Ovary (tissue), 9 donors: ENCODE results near the gene FAM222A. TPM values are rescaled to one million over a fixed set of nuclear protein-coding genes. Genes with fewer than 3 reads are reported as not detected.

Experiments used
- DNase-seq, 5 donors: peaks; one replicate each; pipeline ENCODE4 v3.0.0-alpha.2; 2019 to 2020
- H3K27ac ChIP-seq, 2 donors: fragments of 200-600 bp; one replicate each; pipeline versions ENCODE4 v1.5.1 to v1.8.0; 2019 to 2022
- H3K27me3 ChIP-seq: fragments of 200-600 bp; one replicate; pipeline ENCODE4 v1.8.0; 2022
- H3K36me3 ChIP-seq: fragments of 200-600 bp; sonication (generic); one replicate; pipeline ENCODE4 v1.5.1; 2019
- H3K4me1 ChIP-seq: one replicate; pipeline ENCODE4 v1.8.1; 2013; ENCODE audit warnings: mild to moderate bottlenecking, moderate library complexity; ENCODE audit not compliant: insufficient read depth
- H3K4me3 ChIP-seq: fragments of 200-600 bp; sonication (generic); one replicate; pipeline ENCODE4 v1.5.1; 2017
- H3K9me3 ChIP-seq, 2 donors: fragments of 200-600 bp in 1 of 2; sonication (generic) in 1 of 2; one replicate each; pipeline versions ENCODE4 v1.5.1 to v1.8.1; 2013 to 2019; ENCODE audit warnings: mild to moderate bottlenecking in 1 of 2, moderate library complexity in 1 of 2
- EP300 ChIP-seq: sonication (generic); formaldehyde crosslinking; IDR thresholded peaks from one replicate; pipeline ENCODE4 v1.6.1; 2017; ENCODE audit warnings: antibody characterized with exemption
- POLR2A ChIP-seq: fragments of 450-650 bp; IDR thresholded peaks from one replicate; pipeline ENCODE4 v1.6.1; 2017; ENCODE audit warnings: antibody characterized with exemption, mild to moderate bottlenecking, moderate library complexity
- WGBS, 3 donors: extraction: QIAGEN DNeasy Blood & Tissue Kit in 1 of 3; methylation state at CpG; one replicate each; pipeline versions ENCODE4 v1.1.5 to v1.1.7; 2013 to 2017; 5-methylcytosine and 5-hydroxymethylcytosine counted together
- intact Hi-C, 4 donors: fragments of 100-400 bp; cut with DNase I; formaldehyde crosslinking; loops; one replicate each; pipeline versions ENCODE4 v1.11.0 to v1.15.1; 2022 to 2023
- polyA plus RNA-seq, 2 donors: library from polyadenylated mRNA; stranded (reverse); fragments of 200-250 nt in 1 of 2; fragments of 350-450 nt in 1 of 2; fragmentation: Illumina TruSeq in 1 of 2; extraction: RNeasy Lipid Tissue Mini Kit (QIAGEN cat#74804) in 1 of 2; gene quantifications; one replicate each; pipeline ENCODE4 v1.2.3, GENCODE V29; 2013 to 2014
- total RNA-seq, 7 donors: library from RNA; depleted of rRNA in 2 of 7; stranded (reverse); fragments of >200 nt in 2 of 7; fragmentation: NEBNext Ultra II Directional in 3 of 7; extraction: Animal tissue kit (Norgen Biotek cat#: 25700) in 3 of 7; gene quantifications; one replicate each; pipeline versions ENCODE4 v1.1.0 to v1.2.4, GENCODE V29; 2016 to 2023
- TF ChIP-seq, protein P1 (sequence below), 3 donors: fragments of 450-650 bp in 2 of 3; fragments of 200-600 bp in 1 of 3; IDR thresholded peaks; one replicate each; pipeline versions ENCODE4 v1.5.1 to v1.8.0; 2016 to 2022; ENCODE audit warnings: antibody characterized with exemption in 3 of 3, mild to moderate bottlenecking in 1 of 3
- donor health status: DM: no; HTN: no; CAD: no; lungs with moderate emphysema.
- donor health status: DM: no; HTN: no; CAD: no.
- donor health status: Bipolar disorder and iron deficiency.
- donor health status: DM: yes; HTN: yes; CAD: no.
- donor health status: DM: no; HTN: no; CAD: no.
- donor health status: DM: yes; HTN: yes; CAD: no.

FAM222A gene
- total and polyA plus RNA-seq, 9 donors = 4.8 to 28.4 (median 13.7) TPM

DNA sequence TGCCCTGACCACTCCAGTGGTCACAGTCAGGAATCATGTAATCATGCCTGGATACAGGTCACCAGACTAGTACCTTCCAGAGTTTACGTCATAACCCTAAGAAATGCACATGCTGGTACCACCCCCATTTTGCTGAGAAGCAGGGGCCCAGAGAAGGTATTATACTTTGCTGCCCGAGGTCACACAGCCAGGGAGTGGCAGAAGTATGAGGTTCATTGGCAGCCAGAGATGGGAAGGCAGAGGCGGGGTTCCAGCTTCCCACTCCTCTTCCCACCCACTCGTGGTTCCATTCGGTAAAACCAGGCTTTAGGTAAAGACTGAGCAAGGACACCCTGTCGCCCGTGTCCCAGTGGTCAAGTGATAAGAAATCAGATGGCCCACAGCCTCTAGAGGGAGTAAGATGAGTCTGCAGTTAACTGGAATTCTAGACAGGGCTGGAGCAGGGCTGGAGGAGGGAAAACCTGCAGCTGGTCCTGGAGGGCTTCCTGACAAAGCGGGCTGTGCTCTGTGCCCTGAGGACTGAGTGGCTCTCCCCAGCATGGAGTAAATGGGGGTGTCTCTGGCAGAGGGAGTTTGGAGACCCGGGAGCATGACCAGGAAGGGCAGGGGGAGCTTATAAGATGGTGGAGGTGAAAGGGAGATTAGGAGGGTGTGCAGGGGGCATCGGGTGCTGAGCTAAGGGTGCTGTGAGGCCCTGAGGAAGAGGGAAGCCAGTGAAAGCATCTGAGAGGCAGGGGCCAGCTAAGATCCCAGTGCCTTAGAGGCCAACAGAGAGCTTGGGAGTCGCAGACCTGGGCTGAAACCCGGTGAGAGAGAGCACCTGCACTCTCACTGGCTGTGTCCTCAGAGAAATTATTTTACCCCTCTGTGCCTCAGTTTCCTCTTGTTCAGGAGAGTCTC, 5.7 kb downstream of the FAM222A start:
- Histone ChIP-seq H3K36me3 (no peaks in the 10 kb centered on the region), H3K9me3 (no peaks in the 10 kb centered on the region), H3K27me3 (no peaks in the 10 kb centered on the region), H3K27ac (peak overlapping the region in 1 of 2 donors; percentile 22), H3K4me1 (peaks cover 19% of the 10 kb centered on the region), H3K4me3 (no peak overlapping the region)
- WGBS, 3 donors = 70 to 78% (median 74%) methylated on average over 12 of the region's 12 CpGs
- DNase-seq = no peak
- TF ChIP-seq EP300 (no peak), POLR2A (no peak)
- TF ChIP-seq, protein P1, sequence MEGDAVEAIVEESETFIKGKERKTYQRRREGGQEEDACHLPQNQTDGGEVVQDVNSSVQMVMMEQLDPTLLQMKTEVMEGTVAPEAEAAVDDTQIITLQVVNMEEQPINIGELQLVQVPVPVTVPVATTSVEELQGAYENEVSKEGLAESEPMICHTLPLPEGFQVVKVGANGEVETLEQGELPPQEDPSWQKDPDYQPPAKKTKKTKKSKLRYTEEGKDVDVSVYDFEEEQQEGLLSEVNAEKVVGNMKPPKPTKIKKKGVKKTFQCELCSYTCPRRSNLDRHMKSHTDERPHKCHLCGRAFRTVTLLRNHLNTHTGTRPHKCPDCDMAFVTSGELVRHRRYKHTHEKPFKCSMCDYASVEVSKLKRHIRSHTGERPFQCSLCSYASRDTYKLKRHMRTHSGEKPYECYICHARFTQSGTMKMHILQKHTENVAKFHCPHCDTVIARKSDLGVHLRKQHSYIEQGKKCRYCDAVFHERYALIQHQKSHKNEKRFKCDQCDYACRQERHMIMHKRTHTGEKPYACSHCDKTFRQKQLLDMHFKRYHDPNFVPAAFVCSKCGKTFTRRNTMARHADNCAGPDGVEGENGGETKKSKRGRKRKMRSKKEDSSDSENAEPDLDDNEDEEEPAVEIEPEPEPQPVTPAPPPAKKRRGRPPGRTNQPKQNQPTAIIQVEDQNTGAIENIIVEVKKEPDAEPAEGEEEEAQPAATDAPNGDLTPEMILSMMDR (IDR thresholded peaks at IDR 0.05) = no peak
- intact Hi-C loops = loop anchor here (2.0 to 10.0 kb wide), 4 partner anchors 51 to 205 kb away; no protein-coding TSS in a partner anchor

DNA sequence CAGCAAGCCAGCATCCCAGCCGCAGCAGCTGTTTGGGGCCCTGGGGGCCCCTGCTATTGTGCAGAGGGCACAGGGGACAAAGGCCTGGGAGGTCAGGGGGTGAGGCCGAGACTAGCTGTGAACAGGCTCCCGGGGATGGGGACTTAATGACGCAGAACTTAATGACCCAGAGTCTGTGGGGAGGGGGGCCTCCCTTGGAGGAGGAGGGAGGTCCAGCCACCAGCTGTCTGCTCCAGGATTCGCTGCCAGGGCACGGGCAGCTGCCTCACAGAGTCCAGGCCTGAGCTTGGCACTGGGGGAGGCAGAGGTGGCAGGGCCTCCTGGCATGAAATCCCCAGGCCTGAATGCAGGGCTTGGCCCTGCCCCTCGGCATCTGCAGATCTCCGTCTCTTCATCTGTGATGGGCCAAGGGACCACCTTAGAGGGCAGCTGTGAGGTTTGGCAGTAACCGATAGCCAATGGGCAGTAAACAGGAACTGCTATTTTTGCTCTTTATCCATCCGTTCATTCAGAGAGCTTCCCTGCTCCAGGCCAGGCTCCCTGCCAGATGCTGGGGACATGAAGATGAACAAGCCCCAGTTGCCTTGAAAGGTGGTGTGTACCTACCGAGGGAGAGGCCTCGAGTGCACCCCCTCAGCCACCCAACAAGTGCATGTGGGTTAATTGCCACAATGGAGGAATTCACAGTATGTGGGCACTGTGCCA, 6.7 kb downstream of the FAM222A start:
- DNase-seq = peak in 1 of 5 donors; percentile 50
- Histone ChIP-seq H3K27me3 (no peaks in the 10 kb centered on the region), H3K36me3 (no peaks in the 10 kb centered on the region), H3K4me3 (no peak overlapping the region), H3K4me1 (peaks cover 19% of the 10 kb centered on the region), H3K9me3 (no peaks in the 10 kb centered on the region), H3K27ac (peak overlapping the region in 1 of 2 donors; percentile 22)
- intact Hi-C loops = loop anchor here in 1 of 4 donors (5.0 kb wide), 1 partner anchor 52 kb away; no protein-coding TSS in a partner anchor
- TF ChIP-seq EP300 (no peak), POLR2A (no peak)
- TF ChIP-seq, protein P1 (IDR thresholded peaks at IDR 0.05) = no peak
- WGBS, 3 donors = 50 to 69% (median 54%) methylated on average over 12 of the region's 12 CpGs

DNA sequence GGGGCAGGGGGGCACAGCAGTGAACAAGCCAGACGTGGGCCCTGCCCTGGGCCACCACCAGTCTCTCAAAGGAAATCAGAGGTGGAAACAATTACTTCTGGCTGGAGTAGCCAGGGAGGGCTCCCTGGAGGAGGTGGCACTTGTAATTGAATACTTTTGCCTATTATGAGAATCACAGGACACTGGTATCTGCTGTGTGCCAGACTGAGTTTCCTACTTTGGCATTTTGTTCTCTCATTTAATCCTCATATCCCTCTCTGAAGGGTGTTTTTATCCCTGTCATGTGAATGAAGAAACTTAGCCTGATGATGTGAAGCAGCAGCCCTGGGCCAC, 7.2 kb downstream of the FAM222A start:
- TF ChIP-seq EP300 (no peak), POLR2A (no peak)
- TF ChIP-seq, protein P1 (IDR thresholded peaks at IDR 0.05) = no peak
- Histone ChIP-seq H3K27me3 (no peaks in the 10 kb centered on the region), H3K4me1 (peaks cover 19% of the 10 kb centered on the region), H3K27ac (peak overlapping the region in 1 of 2 donors; percentile 22), H3K36me3 (no peaks in the 10 kb centered on the region), H3K4me3 (no peak overlapping the region), H3K9me3 (no peaks in the 10 kb centered on the region)
- intact Hi-C loops = loop anchor here in 1 of 4 donors (5.0 kb wide), 1 partner anchor 51 kb away; no protein-coding TSS in a partner anchor
- WGBS, 3 donors = 42 to 76% (median 46%) methylated on average over 1 of the region's 1 CpG
- no peak for DNase-seq

DNA sequence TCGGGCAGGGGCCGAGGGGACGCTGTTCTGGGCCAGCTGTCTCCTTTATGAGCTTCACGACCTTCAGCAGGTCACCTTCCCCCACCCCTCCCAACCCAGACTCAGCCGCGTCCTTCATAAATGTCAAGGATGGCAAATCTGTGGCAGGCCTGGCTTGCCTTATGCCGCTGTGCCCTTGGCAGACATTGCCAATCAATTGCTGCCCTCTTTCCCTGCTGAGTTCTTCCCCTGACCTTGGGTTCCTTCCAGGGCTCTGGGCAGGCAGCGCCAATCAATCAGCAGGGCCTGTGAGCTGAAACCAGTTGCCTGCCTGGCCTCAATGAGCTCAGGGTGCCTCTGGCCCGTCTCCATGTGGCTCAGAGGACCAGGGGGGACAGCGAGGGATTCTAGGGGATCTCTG, 7.7 kb downstream of the FAM222A start:
- no peaks in the 10 kb centered on the region for H3K27me3 ChIP-seq
- no peak for TF ChIP-seq POLR2A
- TF ChIP-seq EP300 = no peak
- TF ChIP-seq, protein P1 (IDR thresholded peaks at IDR 0.05) = no peak
- intact Hi-C loops = loop anchor here in 1 of 4 donors (5.0 kb wide), 1 partner anchor 51 kb away; no protein-coding TSS in a partner anchor
- H3K36me3 ChIP-seq = no peaks in the 10 kb centered on the region
- peaks cover 19% of the 10 kb centered on the region for H3K4me1 ChIP-seq
- DNase-seq = peak in 2 of 5 donors; percentile 32 to 43
- no peak overlapping the region for H3K4me3 ChIP-seq
- WGBS, 3 donors = 74 to 87% (median 86%) methylated on average over 10 of the region's 10 CpGs
- peak overlapping the region in 1 of 2 donors; percentile 22 for H3K27ac ChIP-seq
- no peaks in the 10 kb centered on the region for H3K9me3 ChIP-seq
